Measurements from ENCODE around the gene C11orf54. TPM values are rescaled to one million over a fixed set of nuclear protein-coding genes. Genes with fewer than 3 reads are reported as not detected.

The C11orf54 gene
- total and polyA plus RNA-seq, 2 donors (not counting 1 experiment from before 2014, with no cell fraction given): 22.1 to 29.0 TPM

DNA sequence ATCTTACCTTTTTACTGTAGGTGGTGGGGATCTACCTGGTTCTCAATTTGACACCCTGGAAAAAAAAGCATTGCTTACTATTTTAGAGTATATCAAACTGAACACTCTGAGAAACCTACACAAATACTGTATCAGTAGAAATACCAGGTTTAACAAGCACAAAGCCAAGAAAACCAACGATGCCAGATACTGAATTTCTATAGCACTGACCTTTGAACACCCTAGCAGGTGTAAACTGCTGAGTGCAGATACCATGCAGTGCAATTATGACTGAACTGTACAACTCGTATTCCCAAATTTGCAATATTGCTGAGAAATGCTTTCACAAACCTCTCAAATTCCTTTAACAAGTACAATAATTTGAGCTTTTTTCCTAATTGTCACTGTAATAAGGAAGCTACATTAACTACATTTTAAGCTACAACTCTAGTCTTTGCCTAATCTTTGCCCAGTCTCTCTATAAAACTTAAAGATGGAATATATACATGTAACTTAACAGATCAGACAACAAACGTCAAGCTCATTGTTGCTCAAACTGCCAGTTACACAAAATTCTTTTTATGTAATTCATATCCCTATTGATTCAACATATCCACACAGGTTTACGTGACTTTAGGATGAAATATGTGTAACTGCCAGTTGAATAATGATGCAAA is 9.1 kb upstream of the C11orf54 start:
- peaks cover 3% of the 10 kb centered on the region for H4K20me1 ChIP-seq (ENCODE audit: control insufficient read depth, extremely low read depth, insufficient read depth, low read length)
- peaks cover 14% of the 10 kb centered on the region for H3K36me3 ChIP-seq (ENCODE audit: control insufficient read depth, insufficient read depth, low read length)

DNA sequence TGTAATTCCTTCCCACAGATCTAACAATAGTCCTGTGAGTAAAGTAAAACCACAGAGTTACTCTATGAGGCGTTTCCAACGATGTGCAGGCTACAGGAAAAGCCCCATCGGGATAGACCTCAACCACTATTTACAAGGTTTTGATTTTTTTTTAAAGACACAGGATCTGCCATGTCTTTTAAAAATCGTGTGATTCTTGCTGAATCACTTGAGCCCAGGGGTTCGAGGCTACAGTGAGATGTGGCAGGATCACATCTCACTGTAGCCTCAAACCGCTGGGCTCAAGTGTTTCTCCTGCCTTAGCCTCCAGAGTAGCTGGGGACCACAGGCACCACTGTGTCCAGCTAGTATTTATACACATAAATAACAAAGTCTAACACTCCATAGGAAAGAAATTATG is 8.0 kb upstream of the C11orf54 start:
- no peak for DNase-seq (ENCODE audit: low read depth in 2 of 2)
- Histone ChIP-seq H3K4me2 (ENCODE audit: extremely low read depth, insufficient read depth, low read length) (no peak overlapping the region), H2AFZ (ENCODE audit: low read length) (no peak overlapping the region), H3K4me1 (ENCODE audit: control insufficient read depth, extremely low read depth, insufficient read depth, low read length) (peaks cover 4% of the 10 kb centered on the region), H3K36me3 (ENCODE audit: control insufficient read depth, insufficient read depth, low read length) (peaks cover 14% of the 10 kb centered on the region), H3K79me2 (ENCODE audit: control insufficient read depth, insufficient read depth, low read length) (peaks cover 45% of the 10 kb centered on the region), H3K27ac (ENCODE audit: insufficient read depth, low read length) (no peak overlapping the region), H3K9me3 (ENCODE audit: control insufficient read depth, insufficient read depth, low read depth, low read length) (no peaks in the 10 kb centered on the region), H3K4me3 (replicated peaks in 1 of 4; ENCODE audit: control extremely low read depth in 1 of 4, insufficient read depth in 1 of 4, low read depth in 3 of 4, low read length in 4 of 4) (no peak overlapping the region), H3K9ac (ENCODE audit: insufficient read depth, low read length) (no peak overlapping the region), H3K27me3 (ENCODE audit: control insufficient read depth, insufficient read depth, low read length) (no peaks in the 10 kb centered on the region), H4K20me1 (ENCODE audit: control insufficient read depth, extremely low read depth, insufficient read depth, low read length) (peaks cover 3% of the 10 kb centered on the region)
- TF ChIP-seq, protein P1, sequence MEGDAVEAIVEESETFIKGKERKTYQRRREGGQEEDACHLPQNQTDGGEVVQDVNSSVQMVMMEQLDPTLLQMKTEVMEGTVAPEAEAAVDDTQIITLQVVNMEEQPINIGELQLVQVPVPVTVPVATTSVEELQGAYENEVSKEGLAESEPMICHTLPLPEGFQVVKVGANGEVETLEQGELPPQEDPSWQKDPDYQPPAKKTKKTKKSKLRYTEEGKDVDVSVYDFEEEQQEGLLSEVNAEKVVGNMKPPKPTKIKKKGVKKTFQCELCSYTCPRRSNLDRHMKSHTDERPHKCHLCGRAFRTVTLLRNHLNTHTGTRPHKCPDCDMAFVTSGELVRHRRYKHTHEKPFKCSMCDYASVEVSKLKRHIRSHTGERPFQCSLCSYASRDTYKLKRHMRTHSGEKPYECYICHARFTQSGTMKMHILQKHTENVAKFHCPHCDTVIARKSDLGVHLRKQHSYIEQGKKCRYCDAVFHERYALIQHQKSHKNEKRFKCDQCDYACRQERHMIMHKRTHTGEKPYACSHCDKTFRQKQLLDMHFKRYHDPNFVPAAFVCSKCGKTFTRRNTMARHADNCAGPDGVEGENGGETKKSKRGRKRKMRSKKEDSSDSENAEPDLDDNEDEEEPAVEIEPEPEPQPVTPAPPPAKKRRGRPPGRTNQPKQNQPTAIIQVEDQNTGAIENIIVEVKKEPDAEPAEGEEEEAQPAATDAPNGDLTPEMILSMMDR (conservative IDR thresholded peaks at IDR 0.05 in 1 of 2, IDR thresholded peaks at IDR 0.05 in 1 of 2; ENCODE audit: low read depth in 1 of 2, low read length in 2 of 2): no peak
- no peak for TF ChIP-seq EZH2 (IDR thresholded peaks at IDR 0.05; ENCODE audit: low read length, missing control alignments)

More for the DNA sequence above, 9.1 kb upstream of the C11orf54 start:
- Histone ChIP-seq H3K4me3 (replicated peaks in 1 of 4; ENCODE audit: control extremely low read depth in 1 of 4, insufficient read depth in 1 of 4, low read depth in 3 of 4, low read length in 4 of 4) (no peak overlapping the region), H3K27ac (ENCODE audit: insufficient read depth, low read length) (no peak overlapping the region), H3K4me2 (ENCODE audit: extremely low read depth, insufficient read depth, low read length) (no peak overlapping the region), H3K9me3 (ENCODE audit: control insufficient read depth, insufficient read depth, low read depth, low read length) (no peaks in the 10 kb centered on the region), H3K27me3 (ENCODE audit: control insufficient read depth, insufficient read depth, low read length) (no peaks in the 10 kb centered on the region), H3K9ac (ENCODE audit: insufficient read depth, low read length) (no peak overlapping the region), H3K79me2 (ENCODE audit: control insufficient read depth, insufficient read depth, low read length) (peaks cover 34% of the 10 kb centered on the region), H3K4me1 (ENCODE audit: control insufficient read depth, extremely low read depth, insufficient read depth, low read length) (peaks cover 2% of the 10 kb centered on the region), H2AFZ (ENCODE audit: low read length) (no peak overlapping the region)
- DNase-seq (ENCODE audit: low read depth in 2 of 2): no peak
- TF ChIP-seq EZH2 (IDR thresholded peaks at IDR 0.05; ENCODE audit: low read length, missing control alignments): no peak
- TF ChIP-seq, protein P1 (conservative IDR thresholded peaks at IDR 0.05 in 1 of 2, IDR thresholded peaks at IDR 0.05 in 1 of 2; ENCODE audit: low read depth in 1 of 2, low read length in 2 of 2): no peak

DNA sequence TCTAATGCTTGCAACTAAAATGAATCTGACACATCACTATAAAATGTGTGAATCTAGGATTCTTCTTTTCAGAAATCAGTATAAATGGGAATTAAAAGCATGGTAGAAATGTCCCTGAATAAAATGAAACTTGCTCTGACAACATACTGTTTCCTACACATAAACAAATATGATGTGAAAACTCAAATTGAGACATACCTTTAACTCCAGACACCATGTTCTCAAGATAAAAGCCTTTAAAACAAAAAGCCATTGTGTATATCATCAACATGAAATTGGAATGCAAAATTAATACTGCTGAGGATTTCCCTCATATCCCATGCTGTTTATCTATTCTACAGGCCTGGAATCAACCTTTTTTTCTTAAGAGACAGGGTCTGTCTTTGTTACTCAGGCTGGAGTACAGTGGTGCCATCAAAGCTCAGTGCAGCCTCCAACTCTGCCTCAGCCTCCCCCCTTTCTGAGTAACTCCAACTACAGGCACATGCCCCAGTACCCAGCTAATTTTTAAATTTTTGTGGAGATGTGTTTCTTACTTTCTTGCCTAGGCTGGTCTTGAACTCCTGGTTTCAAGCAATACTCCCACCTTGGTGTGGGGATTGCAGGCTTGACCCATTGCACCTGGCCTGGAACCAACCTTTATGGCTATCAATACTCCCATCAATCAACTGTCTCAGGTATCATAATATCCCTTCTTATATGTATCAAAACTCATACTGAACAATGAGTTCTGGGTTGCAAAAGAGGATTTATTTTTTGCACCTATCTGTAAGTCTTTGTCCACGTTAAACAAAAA is 6.8 kb upstream of the C11orf54 start:
- Histone ChIP-seq H2AFZ (ENCODE audit: low read length) (no peak overlapping the region), H3K36me3 (ENCODE audit: control insufficient read depth, insufficient read depth, low read length) (peaks cover 14% of the 10 kb centered on the region), H3K79me2 (ENCODE audit: control insufficient read depth, insufficient read depth, low read length) (peaks cover 56% of the 10 kb centered on the region), H3K9ac (ENCODE audit: insufficient read depth, low read length) (no peak overlapping the region), H3K4me3 (replicated peaks in 1 of 4; ENCODE audit: control extremely low read depth in 1 of 4, insufficient read depth in 1 of 4, low read depth in 3 of 4, low read length in 4 of 4) (no peak overlapping the region), H3K27ac (ENCODE audit: insufficient read depth, low read length) (no peak overlapping the region), H3K27me3 (ENCODE audit: control insufficient read depth, insufficient read depth, low read length) (no peaks in the 10 kb centered on the region), H3K4me2 (ENCODE audit: extremely low read depth, insufficient read depth, low read length) (peak overlapping the region; percentile 25), H3K4me1 (ENCODE audit: control insufficient read depth, extremely low read depth, insufficient read depth, low read length) (peaks cover 4% of the 10 kb centered on the region), H3K9me3 (ENCODE audit: control insufficient read depth, insufficient read depth, low read depth, low read length) (no peaks in the 10 kb centered on the region), H4K20me1 (ENCODE audit: control insufficient read depth, extremely low read depth, insufficient read depth, low read length) (peaks cover 3% of the 10 kb centered on the region)
- no peak for DNase-seq (ENCODE audit: low read depth in 2 of 2)
- no peak for TF ChIP-seq EZH2 (IDR thresholded peaks at IDR 0.05; ENCODE audit: low read length, missing control alignments)
- TF ChIP-seq, protein P1 (conservative IDR thresholded peaks at IDR 0.05 in 1 of 2, IDR thresholded peaks at IDR 0.05 in 1 of 2; ENCODE audit: low read depth in 1 of 2, low read length in 2 of 2): no peak
